BE2C (cell line): ENCODE results near the gene ALK.

ENCODE experiments used
- DNase-seq: peaks from one replicate; pipeline ENCODE4 v3.0.0-alpha.2; 2020
- H3K27me3 ChIP-seq: fragments of 250-450 bp; sonication (Bioruptor Pico); 2 replicates; pipeline ENCODE4 v1.5.1; 2020; ENCODE audit warnings: mild to moderate bottlenecking
- H3K36me3 ChIP-seq: fragments of 250-450 bp; sonication (Bioruptor Pico); 2 replicates; pipeline ENCODE4 v1.5.1; 2020; ENCODE audit warnings: mild to moderate bottlenecking
- H3K4me1 ChIP-seq: fragments of 250-450 bp; sonication (Bioruptor Pico); 2 replicates; pipeline ENCODE4 v1.5.1; 2020
- H3K4me3 ChIP-seq: 2 replicates; pipeline ENCODE4 v1.5.1; 2011; ENCODE audit warnings: low read depth, low read length
- H3K9me3 ChIP-seq: fragments of 250-450 bp; sonication (Bioruptor Pico); 2 replicates; pipeline ENCODE4 v1.5.1; 2020
- TF ChIP-seq, protein P1 (sequence below): IDR thresholded peaks from 2 replicates; pipeline ENCODE4 v1.5.1; 2012; ENCODE audit warnings: mild to moderate bottlenecking, low read depth, low read length

The ALK gene

DNA sequence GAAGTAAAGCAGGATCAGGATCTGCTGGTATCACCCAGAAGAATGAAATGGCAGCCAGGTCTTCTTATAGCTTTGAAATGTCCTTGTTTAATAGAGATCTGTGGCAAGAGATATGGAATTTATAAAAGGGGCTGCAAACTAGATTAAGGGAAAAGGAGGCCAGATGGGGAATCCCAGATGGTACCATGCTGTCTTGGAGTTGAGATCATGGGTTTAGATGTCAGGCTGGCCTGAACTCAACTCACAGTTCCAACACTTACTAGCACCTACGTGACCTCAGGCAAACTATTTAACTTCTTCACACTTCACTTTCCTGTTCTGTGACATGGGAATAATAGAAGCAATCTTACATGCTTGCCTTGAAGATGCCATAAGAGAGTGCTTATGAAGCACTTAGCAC lies 188.2 kb downstream of the ALK start:
- H3K4me1 ChIP-seq = no peaks in the 10 kb centered on the region
- H3K36me3 ChIP-seq = no peaks in the 10 kb centered on the region
- H3K9me3 ChIP-seq = no peaks in the 10 kb centered on the region
- no peaks in the 10 kb centered on the region for H3K27me3 ChIP-seq
- H3K4me3 ChIP-seq = no peak overlapping the region
- no peak for DNase-seq
- TF ChIP-seq, protein P1, sequence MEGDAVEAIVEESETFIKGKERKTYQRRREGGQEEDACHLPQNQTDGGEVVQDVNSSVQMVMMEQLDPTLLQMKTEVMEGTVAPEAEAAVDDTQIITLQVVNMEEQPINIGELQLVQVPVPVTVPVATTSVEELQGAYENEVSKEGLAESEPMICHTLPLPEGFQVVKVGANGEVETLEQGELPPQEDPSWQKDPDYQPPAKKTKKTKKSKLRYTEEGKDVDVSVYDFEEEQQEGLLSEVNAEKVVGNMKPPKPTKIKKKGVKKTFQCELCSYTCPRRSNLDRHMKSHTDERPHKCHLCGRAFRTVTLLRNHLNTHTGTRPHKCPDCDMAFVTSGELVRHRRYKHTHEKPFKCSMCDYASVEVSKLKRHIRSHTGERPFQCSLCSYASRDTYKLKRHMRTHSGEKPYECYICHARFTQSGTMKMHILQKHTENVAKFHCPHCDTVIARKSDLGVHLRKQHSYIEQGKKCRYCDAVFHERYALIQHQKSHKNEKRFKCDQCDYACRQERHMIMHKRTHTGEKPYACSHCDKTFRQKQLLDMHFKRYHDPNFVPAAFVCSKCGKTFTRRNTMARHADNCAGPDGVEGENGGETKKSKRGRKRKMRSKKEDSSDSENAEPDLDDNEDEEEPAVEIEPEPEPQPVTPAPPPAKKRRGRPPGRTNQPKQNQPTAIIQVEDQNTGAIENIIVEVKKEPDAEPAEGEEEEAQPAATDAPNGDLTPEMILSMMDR = no peak

GRCh38 chr2:29731948-29732347 lies 189.4 kb downstream of the ALK start:
- H3K9me3 ChIP-seq = no peaks in the 10 kb centered on the region
- H3K27me3 ChIP-seq = no peaks in the 10 kb centered on the region
- H3K4me3 ChIP-seq = no peak overlapping the region
- no peaks in the 10 kb centered on the region for H3K36me3 ChIP-seq
- DNase-seq = no peak
- no peaks in the 10 kb centered on the region for H3K4me1 ChIP-seq
- TF ChIP-seq, protein P1 = no peak

GRCh38 chr2:29729932-29730331 lies 191.5 kb downstream of the ALK start:
- no peaks in the 10 kb centered on the region for H3K27me3 ChIP-seq
- TF ChIP-seq, protein P1 = no peak
- no peak for DNase-seq
- H3K9me3 ChIP-seq = no peaks in the 10 kb centered on the region
- H3K4me1 ChIP-seq = no peaks in the 10 kb centered on the region
- no peak overlapping the region for H3K4me3 ChIP-seq
- H3K36me3 ChIP-seq = no peaks in the 10 kb centered on the region

DNA sequence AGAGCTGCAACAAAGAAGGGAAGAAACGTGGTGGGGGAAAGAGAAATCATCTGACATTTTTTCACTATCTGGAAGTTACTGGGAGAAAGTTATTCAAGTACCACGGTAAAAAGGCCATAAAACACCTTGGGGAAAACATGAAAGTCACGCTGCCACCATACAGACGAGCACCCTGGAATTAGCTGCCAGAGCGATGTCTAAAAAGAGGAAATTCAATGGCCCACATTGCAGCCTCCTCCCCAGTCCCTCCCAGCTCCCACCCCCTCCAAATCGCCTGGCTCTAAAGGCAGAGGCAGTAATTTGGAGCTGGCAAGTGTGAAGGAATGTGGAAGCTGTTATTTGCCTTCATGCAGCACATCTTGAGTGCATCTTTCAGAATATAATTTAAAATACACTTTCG lies 192.0 kb downstream of the ALK start:
- Histone ChIP-seq H3K4me3 (no peak overlapping the region), H3K27me3 (no peaks in the 10 kb centered on the region), H3K4me1 (no peaks in the 10 kb centered on the region), H3K36me3 (no peaks in the 10 kb centered on the region), H3K9me3 (no peaks in the 10 kb centered on the region)
- DNase-seq = no peak
- TF ChIP-seq, protein P1 = no peak

GRCh38 chr2:29726976-29727375 lies 194.4 kb downstream of the ALK start:
- no peaks in the 10 kb centered on the region for H3K4me1 ChIP-seq
- no peaks in the 10 kb centered on the region for H3K27me3 ChIP-seq
- DNase-seq = no peak
- no peaks in the 10 kb centered on the region for H3K9me3 ChIP-seq
- H3K36me3 ChIP-seq = no peaks in the 10 kb centered on the region
- H3K4me3 ChIP-seq = no peak overlapping the region
- TF ChIP-seq, protein P1 = no peak

DNA sequence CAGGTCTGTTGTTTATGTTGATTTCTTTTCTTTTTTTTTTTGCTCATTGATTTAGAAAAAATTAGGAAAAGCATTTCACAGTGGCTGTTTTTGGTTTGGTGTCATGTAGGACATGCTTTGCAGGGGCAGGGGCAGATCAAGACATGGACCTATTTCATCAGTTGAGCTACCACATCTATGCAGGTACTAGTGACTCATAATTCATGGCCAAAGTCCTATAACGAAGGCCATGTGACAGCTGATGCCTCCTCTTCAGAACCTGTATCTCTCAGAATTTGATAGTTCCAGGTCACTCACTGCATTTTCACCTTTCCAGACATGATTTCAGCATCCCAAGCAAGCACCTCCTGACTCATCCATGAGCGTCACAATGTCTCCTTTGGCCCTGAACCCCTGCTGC lies 195.8 kb downstream of the ALK start:
- TF ChIP-seq, protein P1 = no peak
- Histone ChIP-seq H3K27me3 (no peaks in the 10 kb centered on the region), H3K36me3 (no peaks in the 10 kb centered on the region), H3K4me3 (no peak overlapping the region), H3K9me3 (no peaks in the 10 kb centered on the region), H3K4me1 (no peaks in the 10 kb centered on the region)
- DNase-seq = no peak
